ENCODE results near the gene APBB1. TPM values are rescaled to one million over a fixed set of nuclear protein-coding genes. Genes with fewer than 3 reads are reported as not detected.

APBB1 gene
- total RNA-seq, 1 donor from 2014 or later = 22.1 TPM

- DNase-seq = no peak
- no peak overlapping the region for H3K4me3 Mint-ChIP-seq
- ChIA-PET CTCF (interaction anchor here (1.2 to 1.5 kb wide), 2 partner anchors 32 to 33 kb away, joined by 4 to 6 read pairs; no protein-coding TSS in a partner anchor), POLR2A (no interaction called here)
- intact Hi-C loops (cut with micrococcal nuclease) = no loop called here
- H3K27ac Mint-ChIP-seq = no peak overlapping the region
- H3K4me1 Mint-ChIP-seq = peaks cover 9% of the 10 kb centered on the region
- H3K36me3 Mint-ChIP-seq (ENCODE audit: low read depth) = peaks cover 19% of the 10 kb centered on the region
- H3K9me3 Mint-ChIP-seq = no peaks in the 10 kb centered on the region
- no peaks in the 10 kb centered on the region for H3K27me3 Mint-ChIP-seq
- ATAC-seq (ENCODE audit: low read depth) = no peak
- no peak for TF ChIP-seq CTCF (IDR thresholded peaks at IDR 0.05)
Measured at GRCh38 chr11:6411594-6412031, 7.3 kb downstream of the APBB1 start.

- Mint-ChIP-seq H3K27me3 (no peaks in the 10 kb centered on the region), H3K27ac (no peak overlapping the region), H3K4me3 (no peak overlapping the region), H3K4me1 (peaks cover 17% of the 10 kb centered on the region), H3K9me3 (no peaks in the 10 kb centered on the region), H3K36me3 (ENCODE audit: low read depth) (peaks cover 19% of the 10 kb centered on the region)
- no peak for TF ChIP-seq CTCF (IDR thresholded peaks at IDR 0.05)
- POLR2A ChIA-PET = interaction anchor here (0.9 to 1.1 kb wide), 2 partner anchors 8 to 18 kb away, joined by 4 read pairs; partner anchors contain the start of gene APBB1
- CTCF ChIA-PET = interaction anchor here (1.2 to 1.5 kb wide), 2 partner anchors 32 to 33 kb away, joined by 4 to 6 read pairs; no protein-coding TSS in a partner anchor
- ATAC-seq (ENCODE audit: low read depth) (no peak), DNase-seq (no peak)
- intact Hi-C loops (cut with micrococcal nuclease) = no loop called here
Measured at GRCh38 chr11:6410695-6411430, 8.0 kb downstream of the APBB1 start.

GRCh38 chr11:6406370-6406769, 12.5 kb downstream of the APBB1 start:
- Mint-ChIP-seq H3K4me3 (no peak overlapping the region), H3K27me3 (no peaks in the 10 kb centered on the region), H3K9me3 (no peaks in the 10 kb centered on the region), H3K36me3 (ENCODE audit: low read depth) (peaks cover 19% of the 10 kb centered on the region), H3K27ac (peak overlapping the region; percentile 13), H3K4me1 (peaks cover 56% of the 10 kb centered on the region)
- ChIA-PET CTCF (interaction anchor here (0.6 kb wide), 1 partner anchor 41 kb away, joined by 3 read pairs; no protein-coding TSS in a partner anchor), POLR2A (no interaction called here)
- intact Hi-C loops (cut with micrococcal nuclease) = no loop called here
- ATAC-seq (ENCODE audit: low read depth) (no peak), DNase-seq (no peak)
- TF ChIP-seq CTCF (IDR thresholded peaks at IDR 0.05) = no peak

- Mint-ChIP-seq H3K27ac (no peak overlapping the region), H3K27me3 (no peaks in the 10 kb centered on the region), H3K4me3 (no peak overlapping the region), H3K9me3 (no peaks in the 10 kb centered on the region), H3K36me3 (ENCODE audit: low read depth) (peaks cover 18% of the 10 kb centered on the region), H3K4me1 (peaks cover 56% of the 10 kb centered on the region)
- CTCF ChIA-PET = no interaction called here
- DNase-seq (no peak), ATAC-seq (ENCODE audit: low read depth) (no peak)
- no peak for TF ChIP-seq CTCF (IDR thresholded peaks at IDR 0.05)
- POLR2A ChIA-PET = no interaction called here
- intact Hi-C loops (cut with micrococcal nuclease) = no loop called here
Measured at GRCh38 chr11:6405846-6406245, 13.0 kb downstream of the APBB1 start.

GRCh38 chr11:6405052-6405667, 13.7 kb downstream of the APBB1 start:
- ChIA-PET POLR2A (interaction anchor here (0.8 kb wide), 1 partner anchor 15 kb away, joined by 3 read pairs; no protein-coding TSS in a partner anchor), CTCF (no interaction called here)
- Mint-ChIP-seq H3K27ac (no peak overlapping the region), H3K9me3 (no peaks in the 10 kb centered on the region), H3K4me3 (no peak overlapping the region), H3K36me3 (ENCODE audit: low read depth) (peaks cover 16% of the 10 kb centered on the region), H3K4me1 (peaks cover 56% of the 10 kb centered on the region), H3K27me3 (no peaks in the 10 kb centered on the region)
- intact Hi-C loops (cut with micrococcal nuclease) = no loop called here
- no peak for TF ChIP-seq CTCF (IDR thresholded peaks at IDR 0.05)
- ATAC-seq (ENCODE audit: low read depth) = no peak
- no peak for DNase-seq

Data from activated B cell treated with CpG ODN at 0.5 μM for 24 hours (primary cell).